Measurements from ENCODE around the gene GREB1L.

GRCh38 chr18:21210278-21210677 lies 31.8 kb upstream of the GREB1L start:
- no peak for TF ChIP-seq TP53 (CRISPR knock-in tag; IDR thresholded peaks at IDR 0.05)
- TF ChIP-seq POLR2A (IDR thresholded peaks at IDR 0.05; ENCODE audit: low read length) = no peak
- TF ChIP-seq SREBF2 (IDR thresholded peaks at IDR 0.05) = no peak
- TF ChIP-seq SMC3 (IDR thresholded peaks at IDR 0.05) = no peak
- TF ChIP-seq RFX5 (IDR thresholded peaks at IDR 0.05) = no peak
- TF ChIP-seq MAX (IDR thresholded peaks at IDR 0.05) = no peak
- no peak for TF ChIP-seq ZC3H11A (IDR thresholded peaks at IDR 0.05)
- TF ChIP-seq CTCF (IDR thresholded peaks at IDR 0.05) = no peak
- TF ChIP-seq NR3C1 (IDR thresholded peaks at IDR 0.05) = no peak
- no peak for TF ChIP-seq REST (IDR thresholded peaks at IDR 0.05)
- no peak for TF ChIP-seq KDM1A (IDR thresholded peaks at IDR 0.05; ENCODE audit: low read depth)

Data from A549 (cell line).